SK-N-SH (cell line): Measurements from ENCODE around the gene MEX3A.

ENCODE experiments used
- CTCF ChIP-seq: fragments of 200-600 bp; sonication (generic); IDR thresholded peaks from 2 replicates; pipeline ENCODE4 v1.6.1; 2017; ENCODE audit warnings: antibody characterized with exemption, mild to moderate bottlenecking, moderate library complexity
- FOXM1 ChIP-seq: IDR thresholded peaks from 2 replicates; pipeline ENCODE4 v1.4.0; 2012; ENCODE audit warnings: low read depth, mild to moderate bottlenecking
- JUND ChIP-seq: IDR thresholded peaks from 2 replicates; pipeline ENCODE4 v1.4.0; 2012
- NFIC ChIP-seq: IDR thresholded peaks from 2 replicates; pipeline ENCODE4 v1.4.0; 2012; ENCODE audit warnings: borderline replicate concordance
- RCOR1 ChIP-seq: fragments of 150-350 bp; IDR thresholded peaks from 2 replicates; pipeline ENCODE4 v1.6.1; 2017; ENCODE audit warnings: antibody characterized with exemption, low read length
- REST ChIP-seq: IDR thresholded peaks from 2 replicates; pipeline ENCODE4 v1.6.1; 2012; ENCODE audit warnings: mild to moderate bottlenecking, low read depth, low read length, moderate library complexity

GRCh38 chr1:156062189-156062588 is 20.1 kb downstream of the MEX3A start:
- TF ChIP-seq REST (no peak), CTCF (no peak), JUND (no peak), NFIC (no peak), RCOR1 (no peak), FOXM1 (no peak)
